HG03064 (cell line): ENCODE data around the gene DYDC2.
"Not testable (repeated sequence)": the region's sequence is repeated elsewhere in the genome, so short reads cannot be mapped to it uniquely, and the experiment has no call there.

Experiments used
- ATAC-seq: cut with Tn5 transposase; IDR thresholded peaks from one replicate; pipeline ENCODE4 v1.9.1; 2021; ENCODE audit warnings: low read depth; ENCODE audit not compliant: unreplicated experiment

DYDC2 gene, protein sequence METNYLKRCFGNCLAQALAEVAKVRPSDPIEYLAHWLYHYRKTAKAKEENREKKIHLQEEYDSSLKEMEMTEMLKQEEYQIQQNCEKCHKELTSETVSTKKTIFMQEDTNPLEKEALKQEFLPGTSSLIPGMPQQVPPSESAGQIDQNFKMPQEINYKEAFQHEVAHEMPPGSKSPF

GRCh38 chr10:80356563-80356988 is at the start of gene DYDC2, which contains the start of gene DYDC1:
Gene DYDC2, plus strand, starts transcription at chr10:80356781. Its CDS starts 5,663 bp downstream, at chr10:80362444.
Gene DYDC1, minus strand, starts transcription at chr10:80356755. Its CDS starts 4,154 bp downstream, at chr10:80352601.
- ATAC-seq: no peak

GRCh38 chr10:80313523-80313922 is 43.1 kb upstream of the DYDC2 start:
- no peak for ATAC-seq

DNA sequence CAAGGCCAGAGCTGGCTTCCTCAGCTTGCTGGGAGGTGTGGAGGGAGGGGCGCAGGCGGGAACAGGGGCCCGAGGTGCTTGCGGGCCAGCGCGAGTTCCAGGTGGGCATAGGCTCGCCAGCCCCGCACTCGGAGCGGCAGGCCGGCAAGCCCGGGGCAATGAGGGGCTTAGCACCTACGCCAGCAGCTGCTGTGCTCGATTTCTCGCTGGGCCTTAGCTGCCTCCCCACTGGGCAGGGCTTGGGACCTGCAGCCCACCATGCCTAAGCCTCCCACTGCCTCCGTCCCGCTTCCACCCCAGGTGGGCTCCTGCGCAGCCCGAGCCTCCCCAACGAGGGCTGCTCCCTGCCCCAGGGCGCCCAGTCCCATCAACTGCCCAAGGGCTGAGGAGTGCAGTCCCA is 41.2 kb upstream of the DYDC2 start:
- no peak for ATAC-seq

GRCh38 chr10:80318742-80319141 is 37.8 kb upstream of the DYDC2 start:
- ATAC-seq: no peak

DNA sequence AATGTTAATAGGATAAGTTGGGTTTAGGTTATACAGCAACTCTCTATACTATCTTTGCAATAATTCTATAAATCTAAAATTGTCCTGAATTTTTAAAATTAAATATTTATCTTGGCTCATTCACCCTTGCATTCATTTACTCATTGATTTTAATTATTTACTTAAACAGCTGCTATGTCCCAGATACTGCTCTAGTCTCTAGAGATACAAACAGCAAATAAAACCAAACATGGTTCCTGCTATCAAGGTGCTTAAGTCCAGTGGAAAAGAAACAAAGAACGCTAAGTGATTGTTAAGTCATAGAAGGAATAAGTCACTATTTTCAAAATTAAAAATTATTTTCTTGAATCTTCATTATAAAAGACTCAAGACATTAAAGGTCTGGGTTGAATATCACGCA is 37.3 kb upstream of the DYDC2 start:
- no peak for ATAC-seq

DNA sequence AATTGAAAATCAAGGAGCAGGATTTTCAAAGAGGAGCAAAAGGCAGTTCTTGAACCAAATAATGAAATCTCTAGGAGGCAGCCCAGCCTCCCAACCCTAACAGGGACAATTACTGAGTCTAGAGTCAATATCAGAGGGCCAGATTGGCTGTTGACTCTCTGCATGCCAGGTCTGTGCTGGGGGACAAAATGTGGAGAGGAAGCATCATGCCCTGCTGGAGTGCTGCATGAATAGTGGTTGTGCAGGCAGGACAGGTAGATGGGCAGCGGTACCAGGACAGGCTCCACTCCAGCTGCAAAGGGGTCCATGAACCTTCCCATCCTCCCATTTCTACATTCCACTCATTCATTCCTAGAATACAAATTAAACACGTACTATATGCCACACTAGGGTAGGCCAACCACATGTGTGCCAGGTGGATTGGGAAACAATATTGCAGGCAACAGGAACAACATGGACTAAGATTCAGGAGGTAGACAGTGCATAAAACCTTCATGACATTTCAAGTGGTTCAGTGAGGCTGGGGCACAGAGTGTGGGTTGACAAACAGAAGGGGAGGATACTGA is 36.8 kb upstream of the DYDC2 start:
- ATAC-seq: no peak

GRCh38 chr10:80320377-80320776 is 36.2 kb upstream of the DYDC2 start:
- ATAC-seq: no peak

DNA sequence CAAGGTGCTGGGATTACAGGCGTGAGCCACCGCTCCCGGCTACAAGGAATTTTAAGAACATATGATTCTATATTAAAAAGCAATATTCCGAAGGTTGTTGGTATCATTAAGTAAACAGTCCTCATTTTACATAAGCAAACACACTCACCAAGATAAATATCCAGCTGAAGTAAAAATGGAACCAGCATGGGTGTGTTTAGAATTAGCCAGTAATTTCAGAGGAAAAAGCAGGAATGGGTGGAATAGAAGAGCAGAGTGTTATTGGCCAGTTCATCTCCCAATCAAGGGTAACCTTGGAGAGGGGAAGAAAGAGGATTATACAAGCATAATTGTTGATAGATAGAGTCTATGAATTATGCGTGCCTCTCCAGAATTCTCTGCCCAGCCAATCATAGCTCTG is 35.4 kb upstream of the DYDC2 start:
- no peak for ATAC-seq

DNA sequence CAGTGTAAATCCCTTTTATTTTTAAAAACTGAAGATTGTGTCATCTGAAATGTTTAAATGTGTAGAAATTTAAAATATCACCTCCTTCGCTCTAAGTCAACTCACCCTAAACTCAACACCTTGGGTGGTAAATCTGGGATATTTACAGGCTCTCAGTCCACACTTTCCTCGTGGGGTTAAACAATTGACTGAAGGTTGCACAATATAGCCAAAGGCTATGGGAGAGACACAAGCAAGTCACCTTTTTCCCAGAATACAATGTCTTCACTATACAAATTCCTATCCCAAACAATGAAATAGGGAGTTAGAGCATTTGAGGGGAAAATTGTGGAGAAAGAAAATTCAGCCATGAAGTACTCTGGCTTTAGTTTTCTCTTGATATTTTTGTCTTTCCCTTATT is 34.4 kb upstream of the DYDC2 start:
- ATAC-seq: no peak

- ATAC-seq: no peak
Observed at GRCh38 chr10:80322711-80323110, 33.9 kb upstream of the DYDC2 start.

- no peak for ATAC-seq
Observed at GRCh38 chr10:80323311-80323710, 33.3 kb upstream of the DYDC2 start.

DNA sequence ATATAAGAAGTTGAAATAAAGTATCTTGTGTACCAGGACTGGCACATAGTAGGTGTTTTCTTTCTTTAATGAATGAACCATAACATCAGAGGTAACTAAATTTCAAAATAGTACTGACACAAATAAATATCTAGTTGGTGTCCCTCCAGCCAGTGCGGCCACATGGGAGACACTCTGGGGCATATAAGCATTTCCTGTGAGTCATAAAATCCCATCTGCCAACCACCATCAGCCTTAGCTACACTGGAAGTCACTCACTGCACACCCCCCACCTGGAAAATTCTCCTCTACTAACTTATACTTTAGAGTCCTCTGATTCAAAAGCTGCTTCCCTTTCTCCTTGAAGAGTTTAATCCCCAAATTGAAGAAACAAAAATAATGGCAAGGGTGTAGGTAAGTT is 32.5 kb upstream of the DYDC2 start:
- ATAC-seq: no peak

- ATAC-seq: no peak
Observed at GRCh38 chr10:80324891-80325364, 31.7 kb upstream of the DYDC2 start.

DNA sequence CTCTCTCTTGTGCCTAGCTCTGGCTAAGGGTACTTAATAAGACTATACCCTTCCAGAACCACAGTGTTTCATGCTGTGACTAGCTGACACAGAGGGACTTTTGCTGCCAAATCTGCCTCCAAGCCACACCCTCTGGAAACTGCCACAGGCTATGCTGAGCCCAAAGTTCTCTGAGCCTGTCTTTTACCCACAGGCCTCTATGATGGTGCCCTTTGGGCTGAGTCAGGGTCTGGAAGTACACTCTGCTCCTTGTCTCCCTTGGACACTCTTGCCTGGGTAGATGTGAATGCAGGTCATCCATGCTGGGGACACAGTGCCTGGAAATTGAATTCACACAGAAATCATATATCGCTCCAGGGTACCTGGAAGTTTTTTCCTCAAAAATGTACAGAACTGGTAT is 22.6 kb upstream of the DYDC2 start:
- no peak for ATAC-seq

- ATAC-seq: no peak
Observed at GRCh38 chr10:80344276-80344675, 12.3 kb upstream of the DYDC2 start.

GRCh38 chr10:80344912-80345311 is 11.7 kb upstream of the DYDC2 start:
- no peak for ATAC-seq

DNA sequence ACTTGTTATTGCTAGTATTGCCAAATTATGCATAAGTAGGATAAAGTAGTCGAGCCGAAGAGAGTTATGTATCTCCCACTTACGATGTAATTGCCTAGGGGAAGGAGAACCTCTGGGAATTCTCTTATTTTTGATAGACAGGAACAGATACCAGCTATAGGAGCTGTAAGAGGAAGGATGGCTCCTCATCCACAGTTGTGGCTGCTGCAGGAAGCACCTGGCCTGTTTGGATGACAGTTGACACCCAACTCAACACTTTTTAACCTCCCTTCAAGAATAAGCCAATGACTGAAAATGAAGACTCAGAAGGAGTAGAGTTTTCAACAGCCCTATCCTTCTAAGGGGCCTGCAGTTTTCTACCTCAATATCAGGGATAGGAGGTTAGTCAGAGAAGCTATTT is 6.3 kb upstream of the DYDC2 start:
- ATAC-seq: no peak

GRCh38 chr10:80351220-80351619 is 5.4 kb upstream of the DYDC2 start:
- no peak for ATAC-seq

DNA sequence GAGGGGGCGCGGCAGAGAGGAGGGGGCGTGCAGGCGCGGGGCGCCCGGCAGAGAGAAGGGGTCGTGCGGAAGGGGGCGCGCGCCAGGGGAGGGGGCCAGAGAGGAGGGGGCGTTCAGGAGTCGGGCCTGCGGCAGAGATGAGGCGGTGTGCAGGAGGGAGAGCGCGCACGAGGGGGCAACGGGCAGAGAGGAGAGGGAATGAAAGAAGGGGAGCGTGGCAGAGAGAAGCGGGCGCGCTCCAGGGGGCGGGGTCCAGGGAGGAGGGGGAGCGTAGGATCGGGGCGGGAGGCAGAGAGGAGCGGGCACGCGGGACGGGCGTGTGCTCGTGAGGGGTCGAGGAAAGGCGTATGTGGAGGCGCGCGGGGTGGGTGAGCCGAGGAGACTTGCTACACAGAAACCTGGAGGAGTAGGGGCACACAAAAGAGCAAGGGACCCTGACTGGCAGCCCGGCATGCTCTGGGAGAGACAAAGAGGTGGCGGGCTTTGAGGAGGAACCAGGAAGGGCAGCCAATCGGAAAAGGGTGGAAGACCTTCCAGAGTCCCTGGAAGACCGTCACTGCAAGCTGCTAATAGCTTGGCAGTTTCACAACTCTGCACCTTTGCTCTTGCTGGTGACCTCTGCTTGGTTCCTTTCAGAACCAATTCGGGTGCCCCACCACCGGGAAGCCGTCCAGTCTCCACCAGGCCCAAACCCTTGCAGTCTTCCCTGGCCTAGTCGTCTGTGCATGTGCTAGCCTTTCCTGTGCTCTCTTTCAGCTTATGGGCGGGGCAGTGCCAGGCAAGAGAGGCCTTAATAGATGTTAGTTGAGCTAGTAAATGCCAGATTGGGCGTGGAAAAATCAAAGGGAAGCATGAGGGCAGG is 639 bp downstream of the DYDC2 start:
- ATAC-seq: no peak

DNA sequence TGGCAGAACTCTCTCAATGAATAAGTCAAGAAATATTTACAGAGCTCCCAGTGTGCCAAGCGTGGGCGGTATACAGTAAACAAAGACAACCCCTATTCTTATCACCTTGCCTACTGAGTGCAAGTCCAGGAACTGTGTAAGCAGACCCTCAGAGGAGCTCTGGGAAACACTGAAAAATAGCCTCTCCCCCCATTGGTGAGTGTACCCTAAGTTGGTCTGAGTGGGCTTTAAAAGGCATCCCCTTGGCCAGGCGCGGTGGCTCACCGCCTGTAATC is 1.2 kb downstream of the DYDC2 start:
- ATAC-seq: no peak

DNA sequence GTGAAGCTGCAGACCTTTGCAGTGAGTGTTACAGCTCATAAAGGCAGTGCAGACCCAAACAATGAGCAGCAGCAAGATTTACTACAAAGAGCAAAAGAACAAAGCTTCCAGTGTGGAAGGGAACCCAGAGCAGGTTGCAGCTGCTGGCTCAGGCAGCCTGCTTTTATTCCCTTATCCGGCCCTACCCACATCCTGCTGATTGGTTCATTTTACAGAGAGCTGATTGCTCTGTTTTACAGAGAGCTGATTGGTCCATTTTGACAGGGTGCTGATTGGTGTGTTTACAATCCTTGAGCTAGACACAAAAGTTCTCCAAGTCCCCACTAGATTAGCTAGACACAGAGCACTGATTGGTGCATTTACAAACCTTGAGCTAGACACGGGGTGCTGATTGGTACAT is 2.3 kb downstream of the DYDC2 start:
- ATAC-seq: not testable (repeated sequence)

DNA sequence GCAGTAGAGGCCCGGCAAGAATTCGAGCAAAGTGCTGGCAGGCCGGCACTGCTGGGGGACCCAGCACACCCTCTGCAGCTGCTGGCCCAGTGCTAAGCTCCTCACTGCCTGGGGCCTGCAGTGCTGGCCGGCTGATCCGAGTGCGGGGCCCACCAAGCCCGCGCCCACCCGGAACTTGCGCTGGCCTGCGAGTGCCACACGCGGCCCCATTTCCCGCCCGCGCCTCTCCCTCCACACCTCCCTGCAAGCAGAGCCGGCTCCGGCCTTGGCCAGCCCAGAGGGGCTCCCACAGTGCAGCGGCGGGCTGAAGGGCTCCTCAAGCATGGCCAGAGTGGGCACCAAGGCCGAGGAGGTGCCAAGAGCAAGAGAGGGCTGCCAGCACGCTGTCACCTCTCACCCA is 3.1 kb downstream of the DYDC2 start:
- no peak for ATAC-seq
